ENCODE results near the gene KIAA0825.

DNA sequence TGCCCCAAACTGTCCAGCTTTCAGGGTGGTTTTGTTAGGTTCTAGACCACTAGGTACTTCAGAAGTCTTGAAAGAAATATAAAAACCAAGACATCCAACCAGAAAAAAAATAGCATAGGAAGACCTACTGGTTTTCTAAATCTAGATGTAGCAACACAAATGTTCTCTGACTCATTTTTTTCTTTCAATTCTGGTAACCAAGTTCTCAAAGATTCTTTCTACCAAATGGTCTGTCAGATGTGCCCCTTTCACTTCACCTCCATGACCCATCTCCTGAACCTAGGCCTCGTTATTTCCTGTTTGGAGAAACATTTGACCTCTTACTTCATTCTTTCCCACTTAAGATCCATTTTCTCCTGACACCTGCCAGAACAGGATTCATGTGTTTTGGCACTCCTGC is 355.3 kb downstream of the KIAA0825 start:
- TF ChIP-seq ZNF384 (IDR thresholded peaks at IDR 0.05) = no peak
- TF ChIP-seq ELF4 (IDR thresholded peaks at IDR 0.05) = no peak
- TF ChIP-seq SP1 (IDR thresholded peaks at IDR 0.05) = no peak
